NCI-H1048 (cell line): ENCODE data around the gene RABAC1.

Experiments
- DNase-seq: peaks from one replicate; lab custom pipeline; 2025; lab: John Stamatoyannopoulos, UW

Gene RABAC1

GRCh38 chr19:41928754-41929535, 30.2 kb downstream of the RABAC1 start:
- no peak for DNase-seq

DNA sequence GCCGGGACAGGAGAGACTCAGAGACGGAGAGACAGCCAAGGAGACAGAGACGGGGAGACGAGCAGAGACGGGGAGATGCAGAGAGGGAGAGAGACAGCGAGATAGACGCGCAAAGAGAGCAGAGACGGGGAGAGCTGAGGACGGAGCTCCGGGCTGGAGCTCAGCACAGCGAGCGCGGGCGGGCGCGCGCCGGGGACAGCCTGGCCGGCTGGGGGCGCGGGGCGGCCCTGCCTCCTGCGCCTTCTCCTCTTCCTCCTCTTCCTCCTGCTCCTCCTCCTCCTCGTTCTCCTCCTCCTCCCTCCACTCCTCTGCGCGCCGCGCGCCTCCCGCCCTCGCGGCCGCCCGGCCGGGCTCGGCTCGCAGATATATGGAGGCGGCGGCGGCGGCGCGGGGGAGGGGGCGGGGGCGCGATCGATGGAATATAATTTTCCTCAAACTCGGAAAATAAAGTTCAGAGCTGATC, 30.9 kb downstream of the RABAC1 start, which contains the start of gene ERFL:
Gene ERFL, minus strand, starts transcription at position 229 of the 463 bp plus-strand sequence. CDS start 15,530 bp downstream, outside the sequence.
- no peak for DNase-seq

- DNase-seq, result no peak
Measured at GRCh38 chr19:41927497-41928192, 31.5 kb downstream of the RABAC1 start.

DNA sequence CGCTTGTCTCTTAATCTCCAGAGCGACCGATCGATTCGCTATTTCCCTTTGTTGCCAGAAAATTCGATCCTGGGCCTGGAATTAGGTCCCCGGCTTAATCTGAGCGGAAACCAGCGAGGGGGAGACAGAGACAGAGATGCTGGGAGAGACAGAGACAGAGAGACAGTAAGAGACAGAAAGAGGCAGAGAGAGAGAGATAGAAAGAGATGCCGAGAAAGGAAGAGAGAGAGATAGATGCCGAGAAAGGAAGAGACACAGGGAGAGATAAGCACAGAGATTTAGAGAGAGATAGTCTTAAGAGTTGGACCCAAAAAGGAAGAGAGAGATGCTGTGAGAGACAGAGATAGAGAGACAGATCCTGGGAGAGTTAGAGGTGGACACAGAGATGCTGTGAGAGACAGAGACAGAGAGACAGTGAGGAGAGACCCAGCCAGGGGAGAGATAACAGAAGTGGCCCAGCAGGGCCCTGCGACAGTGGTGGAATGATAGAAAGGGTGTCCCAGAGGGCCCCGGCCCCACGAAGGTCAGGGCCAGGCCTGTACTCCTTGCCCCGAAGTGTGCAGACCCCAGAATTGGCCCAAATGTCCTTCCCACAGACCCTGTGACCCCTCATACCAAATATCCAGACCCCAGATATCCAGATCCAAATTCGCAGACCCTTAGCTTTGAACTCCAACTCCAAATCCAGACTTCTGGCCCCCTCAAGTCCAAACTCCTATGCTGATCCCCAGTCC, 32.2 kb downstream of the RABAC1 start:
- no peak for DNase-seq

GRCh38 chr19:41926028-41926762, 32.9 kb downstream of the RABAC1 start:
- DNase-seq, result no peak

- DNase-seq, result no peak
Measured at GRCh38 chr19:41925208-41926003, 33.7 kb downstream of the RABAC1 start.

DNA sequence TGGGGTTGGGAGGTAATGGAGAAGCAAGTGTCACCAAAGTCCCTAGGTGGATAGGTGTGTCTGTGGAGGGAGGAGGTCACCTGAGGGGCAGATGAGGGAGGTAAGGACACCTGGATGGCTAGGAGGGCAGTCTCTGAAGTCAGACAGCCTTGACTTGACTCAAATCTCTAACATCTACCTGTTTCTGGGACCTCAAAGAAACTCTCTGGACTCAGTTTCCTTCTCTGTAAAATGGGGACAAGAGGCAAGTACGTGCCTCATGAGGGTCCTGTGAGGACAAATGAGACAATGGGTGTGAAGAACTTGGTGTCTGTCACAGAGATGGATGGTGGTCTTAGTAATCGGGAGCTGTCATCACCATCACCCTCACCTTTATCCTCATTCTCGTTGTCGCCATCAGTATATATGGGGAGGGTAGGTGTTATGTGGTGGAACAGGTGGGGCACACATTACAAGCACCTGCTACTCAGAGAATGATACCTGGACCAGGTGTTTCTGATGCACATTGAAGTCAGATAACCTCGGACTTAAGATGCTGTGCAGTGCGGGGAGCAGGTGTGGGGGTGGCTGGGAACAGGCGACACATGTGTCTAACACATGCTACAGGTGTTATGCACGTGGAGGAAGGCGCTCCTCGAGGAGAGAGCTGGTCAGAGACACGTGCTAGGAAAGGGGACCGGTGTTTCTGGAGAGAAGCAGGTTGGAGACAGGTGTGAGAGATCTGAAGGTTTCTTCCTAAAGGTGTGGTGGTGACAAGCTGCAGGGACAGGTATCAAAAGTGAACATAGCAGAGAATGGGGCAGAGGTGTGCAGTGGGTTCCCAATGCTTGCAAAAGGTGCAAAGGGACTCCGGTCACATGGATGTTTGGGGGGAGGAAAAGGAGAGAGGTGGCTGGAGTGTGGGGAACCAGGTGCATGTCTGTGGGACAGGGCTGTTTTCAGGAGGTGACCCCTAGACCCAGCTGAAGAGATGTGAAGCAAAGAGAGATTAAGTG, 34.7 kb downstream of the RABAC1 start:
- no peak for DNase-seq

GRCh38 chr19:41923045-41923788, 35.9 kb downstream of the RABAC1 start:
- DNase-seq, result no peak

GRCh38 chr19:41922585-41922984, 36.5 kb downstream of the RABAC1 start:
- DNase-seq, result no peak

- no peak for DNase-seq
Measured at GRCh38 chr19:41921577-41922576, 37.2 kb downstream of the RABAC1 start.

DNA sequence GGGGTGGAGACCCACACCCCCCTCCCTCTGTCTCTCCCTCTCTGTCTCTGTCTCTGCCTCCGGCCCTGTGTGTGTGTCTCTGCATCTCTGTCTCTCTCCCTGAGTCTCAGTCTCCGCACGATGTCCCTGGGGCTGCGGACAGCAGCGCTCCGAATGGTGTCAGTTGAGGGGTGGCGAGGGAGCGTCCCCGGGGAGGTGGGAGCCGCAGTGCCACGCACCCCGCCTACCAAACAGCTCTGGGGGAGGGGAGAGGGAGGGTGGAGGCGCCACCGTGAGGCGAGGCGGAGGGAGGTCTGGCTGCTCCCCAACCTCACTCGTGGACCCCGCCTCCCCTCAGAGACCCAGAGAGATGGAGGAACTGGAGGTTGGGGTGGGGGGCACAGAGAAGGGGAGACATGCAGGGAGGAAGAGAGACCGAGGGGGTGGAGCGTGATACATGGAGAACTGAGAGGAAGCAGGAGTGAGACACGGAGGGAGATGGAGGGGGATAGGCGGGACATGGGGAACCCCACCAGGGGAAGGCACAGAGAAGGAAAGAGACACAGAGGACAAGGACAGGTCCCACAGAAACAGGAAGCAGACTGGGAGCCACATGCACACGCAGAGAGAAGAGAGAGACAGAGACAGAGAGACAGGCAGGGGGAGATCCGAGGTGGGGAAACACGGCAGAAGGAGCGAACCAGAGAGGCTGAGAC, 38.1 kb downstream of the RABAC1 start:
- DNase-seq, result no peak

DNA sequence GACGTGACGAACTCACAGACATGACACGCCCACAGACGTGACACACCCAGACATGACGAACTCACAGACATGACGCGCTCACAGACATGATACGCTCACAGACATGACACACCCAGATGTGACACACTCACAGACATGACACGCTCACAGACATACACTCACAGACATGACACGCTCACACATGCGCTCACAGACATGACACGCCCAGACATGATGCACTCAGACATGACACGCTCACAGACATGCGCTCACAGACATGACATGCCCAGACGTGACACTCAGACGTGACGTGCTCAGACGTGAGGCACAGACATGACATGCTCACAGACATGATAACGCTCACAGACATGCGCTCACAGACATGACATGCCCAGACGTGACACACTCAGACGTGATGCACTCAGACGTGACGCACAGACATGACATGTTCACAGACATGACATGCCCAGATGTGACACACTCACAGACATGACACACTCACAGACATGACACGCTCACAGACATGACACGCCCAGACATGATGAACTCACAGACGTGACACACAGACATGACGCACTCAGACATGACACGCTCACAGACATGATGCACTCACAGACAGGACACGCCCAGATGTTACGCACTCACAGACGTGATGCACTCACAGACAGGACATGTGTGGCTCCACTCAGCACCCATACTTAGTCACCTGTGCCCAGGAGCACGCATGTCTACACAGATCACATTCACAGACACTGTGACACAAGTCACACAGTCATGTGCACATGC, 39.0 kb downstream of the RABAC1 start:
- no peak for DNase-seq

DNA sequence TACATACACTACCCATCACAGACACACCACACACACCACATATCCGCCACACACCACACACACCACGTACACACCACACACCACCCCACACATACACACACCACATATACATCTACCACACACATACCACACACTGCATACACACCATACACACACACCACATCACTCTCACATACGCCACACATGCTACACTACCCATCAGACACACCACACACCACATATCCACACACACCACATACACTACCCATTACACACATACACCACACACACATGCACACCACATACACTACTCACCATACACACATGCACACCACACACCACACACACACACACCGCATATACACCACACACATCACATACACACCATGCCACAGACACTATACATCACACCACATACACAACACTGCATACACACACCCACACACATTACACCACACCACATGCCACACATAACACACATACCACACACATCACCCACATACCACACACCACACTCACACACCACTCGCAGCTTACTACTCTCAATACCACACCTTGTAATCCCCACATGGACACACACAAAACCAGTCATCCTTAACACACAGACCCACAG, 40.4 kb downstream of the RABAC1 start:
- no peak for DNase-seq

DNA sequence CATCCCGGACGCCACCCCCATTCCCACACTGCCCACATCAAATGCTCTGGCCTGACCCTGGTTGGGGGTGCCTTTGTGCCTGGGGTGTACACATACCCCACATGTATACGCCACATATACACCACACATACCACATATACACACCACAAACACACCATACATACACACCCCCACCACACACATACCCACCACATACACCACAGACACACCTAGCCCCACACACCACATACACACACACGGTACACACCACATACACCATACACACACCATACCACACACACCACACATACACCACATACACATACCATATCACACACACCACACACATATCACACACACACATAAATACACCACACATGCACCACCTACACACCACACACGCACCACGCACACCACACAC, 41.0 kb downstream of the RABAC1 start:
- DNase-seq, result no peak

GRCh38 chr19:41917676-41918075, 41.4 kb downstream of the RABAC1 start:
- no peak for DNase-seq
